ENCODE results near the gene OR10A3. TPM values are rescaled to one million over a fixed set of nuclear protein-coding genes. Genes with fewer than 3 reads are reported as not detected.

Gene OR10A3
- total RNA-seq, 1 experiment from 2014 or later: not detected

- no peaks in the 10 kb centered on the region for H3K9me3 Mint-ChIP-seq (ENCODE audit: low read depth, unreplicated experiment)
- no peaks in the 10 kb centered on the region for H3K27me3 Mint-ChIP-seq (ENCODE audit: unreplicated experiment)
- no peak overlapping the region for H3K27ac Mint-ChIP-seq (ENCODE audit: unreplicated experiment)
- no TSS peak for BruUV-seq (replicated peaks)
- H3K4me3 Mint-ChIP-seq (ENCODE audit: low read depth, unreplicated experiment): no peak overlapping the region
- intact Hi-C loops (cut with micrococcal nuclease; ENCODE audit: unreplicated experiment): no loop called here
- H3K36me3 Mint-ChIP-seq (ENCODE audit: insufficient read depth, unreplicated experiment): no peaks in the 10 kb centered on the region
- DNase-seq: peak; percentile 9
- CTCF ChIA-PET: no interaction called here
- no peak for TF ChIP-seq CTCF (IDR thresholded peaks at IDR 0.05; ENCODE audit: unreplicated experiment)
- peaks cover 13% of the 10 kb centered on the region for H3K4me1 Mint-ChIP-seq (ENCODE audit: low read depth, unreplicated experiment)
Observed at GRCh38 chr11:7918141-7918540, 23.4 kb downstream of the OR10A3 start.

GRCh38 chr11:7911011-7911410 lies 30.5 kb downstream of the OR10A3 start:
- Mint-ChIP-seq H3K9me3 (ENCODE audit: low read depth, unreplicated experiment) (no peaks in the 10 kb centered on the region), H3K36me3 (ENCODE audit: insufficient read depth, unreplicated experiment) (no peaks in the 10 kb centered on the region), H3K27ac (ENCODE audit: unreplicated experiment) (no peak overlapping the region), H3K4me3 (ENCODE audit: low read depth, unreplicated experiment) (no peak overlapping the region), H3K4me1 (ENCODE audit: low read depth, unreplicated experiment) (peaks cover 8% of the 10 kb centered on the region), H3K27me3 (ENCODE audit: unreplicated experiment) (no peaks in the 10 kb centered on the region)
- BruUV-seq (replicated peaks): no TSS peak
- CTCF ChIA-PET: interaction anchor here (0.6 kb wide), 1 partner anchor 501 kb away, joined by 3 read pairs; no protein-coding TSS in a partner anchor
- no peak for TF ChIP-seq CTCF (IDR thresholded peaks at IDR 0.05; ENCODE audit: unreplicated experiment)
- no peak for DNase-seq
- intact Hi-C loops (cut with micrococcal nuclease; ENCODE audit: unreplicated experiment): no loop called here

GRCh38 chr11:7910286-7910788 lies 31.2 kb downstream of the OR10A3 start:
- H3K36me3 Mint-ChIP-seq (ENCODE audit: insufficient read depth, unreplicated experiment): no peaks in the 10 kb centered on the region
- no TSS peak for BruUV-seq (replicated peaks)
- H3K27ac Mint-ChIP-seq (ENCODE audit: unreplicated experiment): no peak overlapping the region
- intact Hi-C loops (cut with micrococcal nuclease; ENCODE audit: unreplicated experiment): no loop called here
- H3K9me3 Mint-ChIP-seq (ENCODE audit: low read depth, unreplicated experiment): no peaks in the 10 kb centered on the region
- peaks cover 15% of the 10 kb centered on the region for H3K4me1 Mint-ChIP-seq (ENCODE audit: low read depth, unreplicated experiment)
- DNase-seq: no peak
- TF ChIP-seq CTCF (IDR thresholded peaks at IDR 0.05; ENCODE audit: unreplicated experiment): no peak
- CTCF ChIA-PET: no interaction called here
- H3K27me3 Mint-ChIP-seq (ENCODE audit: unreplicated experiment): no peaks in the 10 kb centered on the region
- H3K4me3 Mint-ChIP-seq (ENCODE audit: low read depth, unreplicated experiment): no peak overlapping the region

- H3K4me1 Mint-ChIP-seq (ENCODE audit: low read depth, unreplicated experiment): peaks cover 18% of the 10 kb centered on the region
- CTCF ChIA-PET: no interaction called here
- no TSS peak for BruUV-seq (replicated peaks)
Observed at GRCh38 chr11:7909585-7910285, 31.8 kb downstream of the OR10A3 start.

More at GRCh38 chr11:7909585-7910285, 31.8 kb downstream of the OR10A3 start:
- no peaks in the 10 kb centered on the region for H3K36me3 Mint-ChIP-seq (ENCODE audit: insufficient read depth, unreplicated experiment)
- H3K4me3 Mint-ChIP-seq (ENCODE audit: low read depth, unreplicated experiment): no peak overlapping the region
- no peaks in the 10 kb centered on the region for H3K27me3 Mint-ChIP-seq (ENCODE audit: unreplicated experiment)
- no peak overlapping the region for H3K27ac Mint-ChIP-seq (ENCODE audit: unreplicated experiment)
- no peak for TF ChIP-seq CTCF (IDR thresholded peaks at IDR 0.05; ENCODE audit: unreplicated experiment)
- no peak for DNase-seq
- intact Hi-C loops (cut with micrococcal nuclease; ENCODE audit: unreplicated experiment): no loop called here
- no peaks in the 10 kb centered on the region for H3K9me3 Mint-ChIP-seq (ENCODE audit: low read depth, unreplicated experiment)

All from Calu3 (cell line).